GM10266 (cell line): ENCODE data around the gene HNRNPUL2.

Experiments
- DNase-seq: peaks from one replicate; pipeline ENCODE4 v3.0.0; 2012; ENCODE audit errors: extremely low spot score
- CTCF ChIP-seq: IDR thresholded peaks from 2 replicates; pipeline ENCODE4 v1.5.1; 2012; ENCODE audit warnings: mild to moderate bottlenecking, low read depth; ENCODE audit not compliant: control insufficient read depth, insufficient read depth; ENCODE audit errors: missing control alignments

Gene HNRNPUL2

DNA sequence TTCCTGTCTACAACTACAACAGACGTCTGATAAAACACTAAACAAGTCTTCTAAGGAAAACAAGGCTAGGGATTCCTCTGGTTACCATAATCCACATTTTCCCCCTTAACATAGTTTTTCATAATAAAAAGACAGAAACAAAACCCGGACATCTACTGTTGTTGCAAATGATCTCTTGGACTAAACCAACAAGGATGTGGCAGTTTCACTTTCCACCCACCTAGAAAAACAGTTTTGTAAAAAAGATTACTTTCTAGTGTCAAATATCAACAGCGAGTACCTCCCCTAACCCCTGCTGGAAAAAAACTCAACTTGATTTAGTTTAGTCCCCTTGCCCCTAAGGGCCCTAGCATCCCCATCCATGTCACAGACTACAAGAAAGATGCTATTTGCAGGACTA, 14.4 kb downstream of the HNRNPUL2 start:
- no peak for DNase-seq
- TF ChIP-seq CTCF = no peak

DNA sequence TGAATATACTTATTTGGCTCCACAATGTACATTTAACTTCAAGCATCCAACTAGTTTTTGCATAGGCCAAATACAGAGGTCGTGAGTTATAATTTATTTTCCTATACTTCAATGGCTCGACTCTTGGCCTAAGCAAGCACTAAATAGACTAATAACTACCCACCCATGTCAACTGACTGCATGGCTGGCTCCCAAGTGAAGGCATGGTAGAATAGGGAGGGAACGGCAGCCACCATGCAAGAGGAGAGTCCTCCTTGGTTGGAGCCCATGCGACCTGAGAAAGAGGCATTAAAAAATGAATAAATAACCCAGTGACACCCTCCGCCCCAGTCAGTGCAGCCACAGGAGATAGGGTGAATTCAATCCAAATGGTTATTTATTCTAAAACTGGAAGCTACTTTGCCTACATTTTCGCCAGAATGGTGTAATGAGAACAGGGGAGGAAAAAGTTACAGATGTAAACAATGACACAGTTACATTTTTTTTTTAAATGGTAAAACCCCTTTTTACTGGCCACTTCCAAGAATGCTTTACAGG, 14.9 kb downstream of the HNRNPUL2 start:
- DNase-seq = no peak
- no peak for TF ChIP-seq CTCF

- TF ChIP-seq CTCF = no peak
- no peak for DNase-seq
Measured at GRCh38 chr11:62710001-62710345, 17.3 kb downstream of the HNRNPUL2 start.

- DNase-seq = peak; percentile 92
Measured at GRCh38 chr11:62709247-62710000, 17.8 kb downstream of the HNRNPUL2 start.

GRCh38 chr11:62708793-62709192, 18.5 kb downstream of the HNRNPUL2 start:
- DNase-seq = no peak
- TF ChIP-seq CTCF = no peak

More at GRCh38 chr11:62709247-62710000, 17.8 kb downstream of the HNRNPUL2 start:
- TF ChIP-seq CTCF = no peak

GRCh38 chr11:62708392-62708791, 18.9 kb downstream of the HNRNPUL2 start:
- no peak for TF ChIP-seq CTCF
- no peak for DNase-seq

- TF ChIP-seq CTCF = no peak
- no peak for DNase-seq
Measured at GRCh38 chr11:62707277-62707861, 19.9 kb downstream of the HNRNPUL2 start, which contains the start of the genes BSCL2 and GNG3. Gene BSCL2, minus strand, starts transcription at chr11:62707424. Its CDS starts 229 bp downstream, at chr11:62707195. Gene GNG3, plus strand, starts transcription at chr11:62707676. Its CDS starts 620 bp downstream, at chr11:62708296.
